CD4-positive, alpha-beta T cell treated with Interleukin-15 for 4 hours (primary cell): ENCODE measurements around the gene E2F4.

Experiments
- DNase-seq: peaks from one replicate; pipeline ENCODE4 v3.0.0-alpha.2; 2020; ENCODE audit warnings: low spot score

The E2F4 gene

GRCh38 chr16:67173808-67174705, 17.9 kb upstream of the E2F4 start:
- DNase-seq, result peak; percentile 69

- DNase-seq, result no peak
These were observed 17.2 kb upstream of the E2F4 start for GRCh38 chr16:67174706-67175231.

GRCh38 chr16:67176662-67177061, 15.3 kb upstream of the E2F4 start:
- DNase-seq, result no peak

GRCh38 chr16:67177743-67178699, 13.9 kb upstream of the E2F4 start:
- peak; percentile 66 for DNase-seq

- DNase-seq, result no peak
These were observed 12.4 kb upstream of the E2F4 start for GRCh38 chr16:67179421-67180080.

GRCh38 chr16:67180166-67180565, 11.8 kb upstream of the E2F4 start:
- DNase-seq, result no peak

GRCh38 chr16:67181346-67181745, 10.6 kb upstream of the E2F4 start:
- no peak for DNase-seq

GRCh38 chr16:67182288-67182687, 9.7 kb upstream of the E2F4 start:
- DNase-seq, result no peak

GRCh38 chr16:67183284-67183626, 8.7 kb upstream of the E2F4 start:
- DNase-seq, result no peak

GRCh38 chr16:67183627-67184452, 8.1 kb upstream of the E2F4 start, which contains the start of gene MATCAP1:
TSS of gene MATCAP1 (minus strand) at chr16:67183963. CDS start at chr16:67180610, 3,353 bp downstream.
- DNase-seq, result peak; percentile 96

- no peak for DNase-seq
These were observed 7.4 kb upstream of the E2F4 start for GRCh38 chr16:67184453-67184994.

- DNase-seq, result peak; percentile 83
These were observed 6.8 kb upstream of the E2F4 start for GRCh38 chr16:67184995-67185650.

GRCh38 chr16:67185651-67186134, 6.3 kb upstream of the E2F4 start:
- no peak for DNase-seq

GRCh38 chr16:67186550-67186950, 5.4 kb upstream of the E2F4 start:
- no peak for DNase-seq

- DNase-seq, result no peak
These were observed 4.6 kb upstream of the E2F4 start for GRCh38 chr16:67187175-67187890.

GRCh38 chr16:67188323-67188722, 3.6 kb upstream of the E2F4 start:
- DNase-seq, result no peak

- DNase-seq, result no peak
These were observed 3.2 kb upstream of the E2F4 start for GRCh38 chr16:67188798-67189197.

GRCh38 chr16:67190041-67190440, 1.9 kb upstream of the E2F4 start, which contains the start of gene EXOC3L1:
TSS of gene EXOC3L1 (minus strand) at chr16:67190136. CDS start at chr16:67189676, 460 bp downstream.
- DNase-seq, result no peak
